Measurements from ENCODE around the gene TAS2R39. TPM values are rescaled to one million over a fixed set of nuclear protein-coding genes. Genes with fewer than 3 reads are reported as not detected.
"Not testable (repeated sequence)": the region's sequence is repeated elsewhere in the genome, so short reads cannot be mapped to it uniquely, and the experiment has no call there.

TAS2R39 gene
- not detected for total RNA-seq

DNA sequence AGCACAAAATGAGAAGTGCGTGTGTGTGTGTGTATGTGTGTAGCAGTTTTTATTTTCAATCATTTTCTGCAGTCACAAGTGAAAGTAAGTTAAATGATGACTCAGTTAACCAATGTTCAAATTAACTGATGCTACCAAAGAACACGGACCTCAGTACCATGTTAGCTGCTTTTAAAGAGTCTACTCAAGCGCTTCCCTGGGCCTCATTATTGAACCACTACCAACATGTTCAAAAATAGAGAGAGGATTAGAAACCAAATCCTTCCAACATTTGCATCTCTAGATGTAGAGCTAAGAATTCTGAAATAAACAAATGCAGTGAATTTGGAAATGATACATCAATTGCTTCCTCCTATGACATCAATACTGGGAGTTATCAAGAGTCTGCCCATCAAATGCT, at the start of gene TAS2R39:
Gene TAS2R39, plus strand, starts transcription at position 396 of the 400 bp plus-strand sequence. Its CDS starts 0 bp downstream, at position 396.
- TF ChIP-seq, protein P1, sequence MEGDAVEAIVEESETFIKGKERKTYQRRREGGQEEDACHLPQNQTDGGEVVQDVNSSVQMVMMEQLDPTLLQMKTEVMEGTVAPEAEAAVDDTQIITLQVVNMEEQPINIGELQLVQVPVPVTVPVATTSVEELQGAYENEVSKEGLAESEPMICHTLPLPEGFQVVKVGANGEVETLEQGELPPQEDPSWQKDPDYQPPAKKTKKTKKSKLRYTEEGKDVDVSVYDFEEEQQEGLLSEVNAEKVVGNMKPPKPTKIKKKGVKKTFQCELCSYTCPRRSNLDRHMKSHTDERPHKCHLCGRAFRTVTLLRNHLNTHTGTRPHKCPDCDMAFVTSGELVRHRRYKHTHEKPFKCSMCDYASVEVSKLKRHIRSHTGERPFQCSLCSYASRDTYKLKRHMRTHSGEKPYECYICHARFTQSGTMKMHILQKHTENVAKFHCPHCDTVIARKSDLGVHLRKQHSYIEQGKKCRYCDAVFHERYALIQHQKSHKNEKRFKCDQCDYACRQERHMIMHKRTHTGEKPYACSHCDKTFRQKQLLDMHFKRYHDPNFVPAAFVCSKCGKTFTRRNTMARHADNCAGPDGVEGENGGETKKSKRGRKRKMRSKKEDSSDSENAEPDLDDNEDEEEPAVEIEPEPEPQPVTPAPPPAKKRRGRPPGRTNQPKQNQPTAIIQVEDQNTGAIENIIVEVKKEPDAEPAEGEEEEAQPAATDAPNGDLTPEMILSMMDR (IDR thresholded peaks at IDR 0.05) = no peak
- H3K27me3 Mint-ChIP-seq = peaks cover 10% of the 10 kb centered on the region
- intact Hi-C loops (cut with micrococcal nuclease) = no loop called here
- no peak within 1 kb of the TSS for H3K4me3 Mint-ChIP-seq
- no peak within 1 kb of the TSS for H3K27ac Mint-ChIP-seq
- POLR2A ChIA-PET = no interaction called here
- DNase-seq (no peak), ATAC-seq (no peak)
- peaks cover 1% of the 10 kb centered on the region for H3K9me3 Mint-ChIP-seq
- H3K4me1 Mint-ChIP-seq (ENCODE audit: low read depth) = no peaks in the 10 kb centered on the region
- no peaks in the 10 kb centered on the region for H3K36me3 Mint-ChIP-seq (ENCODE audit: low read depth)
- CTCF ChIA-PET = interaction anchor here (1.9 kb wide), 1 partner anchor 32 kb away, joined by 10 read pairs; no protein-coding TSS in a partner anchor

DNA sequence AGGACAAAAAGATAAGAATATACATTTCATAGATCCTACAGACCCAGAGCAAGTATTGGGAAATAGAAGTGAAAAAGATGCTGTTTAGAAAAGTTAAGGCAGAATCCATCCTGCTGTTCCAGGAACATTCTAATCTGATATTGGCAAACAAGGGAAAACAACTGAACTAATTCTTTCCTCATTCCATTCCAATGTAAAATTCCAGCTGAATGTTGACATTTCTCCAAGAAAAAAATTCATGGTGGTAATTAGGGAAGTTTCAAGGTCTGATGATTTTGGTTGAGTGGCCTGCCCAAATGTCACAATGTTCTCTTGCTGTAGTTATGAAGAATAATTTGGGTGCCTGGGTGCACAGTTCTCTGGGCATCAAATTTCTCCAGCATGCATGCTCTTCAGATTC, 36.1 kb upstream of the TAS2R39 start:
- Mint-ChIP-seq H3K27me3 (peaks cover 5% of the 10 kb centered on the region), H3K4me1 (ENCODE audit: low read depth) (no peaks in the 10 kb centered on the region), H3K27ac (no peak overlapping the region), H3K4me3 (no peak overlapping the region), H3K36me3 (ENCODE audit: low read depth) (no peaks in the 10 kb centered on the region), H3K9me3 (peaks cover 9% of the 10 kb centered on the region)
- DNase-seq (no peak), ATAC-seq (no peak)
- TF ChIP-seq, protein P1 (IDR thresholded peaks at IDR 0.05) = no peak
- POLR2A ChIA-PET = no interaction called here
- CTCF ChIA-PET = interaction anchor here (1.8 kb wide), 1 partner anchor 68 kb away, joined by 6 read pairs; no protein-coding TSS in a partner anchor
- intact Hi-C loops (cut with micrococcal nuclease) = no loop called here

DNA sequence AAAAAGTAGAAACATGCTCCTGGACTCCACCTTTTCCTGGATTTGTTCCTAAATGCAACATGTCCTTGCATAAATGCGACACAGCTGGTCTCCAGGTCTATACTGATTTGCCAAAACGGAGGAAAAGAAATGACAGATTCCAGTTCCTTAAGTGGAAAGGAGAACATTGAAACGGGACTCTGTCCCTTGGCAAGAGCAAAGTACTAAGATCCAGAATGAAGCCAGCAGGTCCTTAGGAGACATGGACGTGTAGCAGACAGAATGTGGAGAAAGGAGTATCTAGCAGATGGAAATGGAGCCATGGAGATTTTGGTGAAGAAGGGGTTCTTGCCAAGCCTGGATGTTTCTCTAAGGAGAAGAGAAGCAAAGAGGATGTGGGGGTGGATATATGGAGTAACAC, 35.2 kb upstream of the TAS2R39 start:
- TF ChIP-seq, protein P1 (IDR thresholded peaks at IDR 0.05) = no peak
- CTCF ChIA-PET = interaction anchor here (1.8 kb wide), 1 partner anchor 67 kb away, joined by 6 read pairs; no protein-coding TSS in a partner anchor
- intact Hi-C loops (cut with micrococcal nuclease) = no loop called here
- H3K9me3 Mint-ChIP-seq = peaks cover 9% of the 10 kb centered on the region
- no peak for DNase-seq
- no peaks in the 10 kb centered on the region for H3K4me1 Mint-ChIP-seq (ENCODE audit: low read depth)
- POLR2A ChIA-PET = no interaction called here
- H3K27ac Mint-ChIP-seq = no peak overlapping the region
- H3K4me3 Mint-ChIP-seq = no peak overlapping the region
- peaks cover 5% of the 10 kb centered on the region for H3K27me3 Mint-ChIP-seq
- no peak for ATAC-seq
- H3K36me3 Mint-ChIP-seq (ENCODE audit: low read depth) = no peaks in the 10 kb centered on the region

DNA sequence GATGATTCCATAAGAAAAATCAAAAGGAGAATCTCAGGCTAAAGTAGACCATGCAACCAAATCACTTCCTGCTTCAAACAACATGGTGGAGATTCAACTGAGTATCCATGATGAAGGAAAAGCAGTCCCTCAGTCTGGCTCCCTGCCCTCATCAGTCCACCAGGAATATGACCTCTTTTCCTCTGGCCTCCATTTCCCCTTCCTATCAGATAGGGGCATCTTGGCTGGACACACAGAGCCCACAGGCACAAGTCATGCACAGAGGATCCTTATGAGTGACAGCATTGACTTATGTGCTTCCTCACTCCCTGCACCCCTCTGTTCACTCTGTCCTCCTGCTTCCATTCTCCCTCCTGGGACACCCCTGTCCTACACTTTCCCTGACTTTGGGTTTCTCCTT, 34.6 kb upstream of the TAS2R39 start:
- ATAC-seq (no peak), DNase-seq (no peak)
- Mint-ChIP-seq H3K36me3 (ENCODE audit: low read depth) (no peaks in the 10 kb centered on the region), H3K27me3 (peaks cover 3% of the 10 kb centered on the region), H3K4me3 (no peak overlapping the region), H3K4me1 (ENCODE audit: low read depth) (no peaks in the 10 kb centered on the region), H3K27ac (no peak overlapping the region), H3K9me3 (peaks cover 9% of the 10 kb centered on the region)
- ChIA-PET CTCF (no interaction called here), POLR2A (no interaction called here)
- intact Hi-C loops (cut with micrococcal nuclease) = no loop called here
- TF ChIP-seq, protein P1 (IDR thresholded peaks at IDR 0.05) = no peak

DNA sequence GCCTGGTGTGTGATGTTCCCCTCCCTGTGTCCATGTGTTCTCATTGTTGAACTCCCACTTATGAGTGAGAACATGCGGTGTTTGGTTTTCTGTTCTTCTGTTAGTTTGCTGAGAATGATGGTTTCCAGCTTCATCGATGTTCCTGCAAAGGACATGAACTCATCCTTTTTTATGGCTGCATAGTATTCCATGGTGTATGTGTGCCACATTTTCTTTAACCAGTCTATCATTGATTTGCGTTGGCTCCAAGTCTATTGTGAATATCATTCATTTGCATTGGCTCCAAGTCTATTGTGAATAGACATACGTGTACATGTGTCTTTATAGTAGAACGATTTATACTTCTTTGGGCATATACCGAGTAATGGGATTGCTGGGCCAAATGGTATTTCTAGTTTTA, 32.5 kb upstream of the TAS2R39 start:
- POLR2A ChIA-PET, CTCF ChIA-PET: not testable (repeated sequence)

DNA sequence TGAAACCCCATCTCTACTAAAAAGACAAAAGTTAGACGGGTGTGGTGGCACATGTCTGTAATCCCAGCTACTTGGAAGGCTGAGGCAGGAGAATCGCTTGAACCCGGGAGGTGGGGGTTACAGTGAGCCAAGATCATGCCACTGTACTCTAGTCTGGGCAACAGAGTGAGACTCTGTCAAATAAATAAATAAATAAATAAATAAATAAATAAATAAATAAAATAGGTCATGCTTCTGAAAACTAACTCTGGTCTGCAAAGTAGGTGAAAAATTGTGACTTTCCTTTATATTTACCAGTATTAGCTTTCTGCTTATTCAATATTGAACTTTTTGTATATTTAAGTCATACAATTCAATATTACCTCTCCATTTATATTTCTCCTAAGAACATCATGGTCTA, 24.6 kb upstream of the TAS2R39 start:
- not testable (repeated sequence) for H3K4me1 Mint-ChIP-seq (ENCODE audit: low read depth)

More for the DNA sequence above, 32.5 kb upstream of the TAS2R39 start:
- H3K4me3 Mint-ChIP-seq; H3K36me3 Mint-ChIP-seq (ENCODE audit: low read depth); DNase-seq; ATAC-seq; H3K4me1 Mint-ChIP-seq (ENCODE audit: low read depth); H3K27ac Mint-ChIP-seq; intact Hi-C loops (cut with micrococcal nuclease); H3K9me3 Mint-ChIP-seq; H3K27me3 Mint-ChIP-seq: not testable (repeated sequence)

More for the DNA sequence above, 24.6 kb upstream of the TAS2R39 start:
- H3K9me3 Mint-ChIP-seq; intact Hi-C loops (cut with micrococcal nuclease); H3K4me3 Mint-ChIP-seq; ATAC-seq; H3K27me3 Mint-ChIP-seq; POLR2A ChIA-PET; H3K27ac Mint-ChIP-seq; H3K36me3 Mint-ChIP-seq (ENCODE audit: low read depth); DNase-seq: not testable (repeated sequence)
- CTCF ChIA-PET = interaction anchor here (1.4 kb wide), 1 partner anchor 56 kb away, joined by 3 read pairs; no protein-coding TSS in a partner anchor

Measured in activated CD8-positive, alpha-beta T cell treated with anti-CD3 and anti-CD28 coated beads for 36 hours (primary cell).